HepG2 (cell line): ENCODE results near the gene DNAJC30. TPM values are rescaled to one million over a fixed set of nuclear protein-coding genes. Genes with fewer than 3 reads are reported as not detected.

Experiments
- ATAC-seq: fragments of 200-7000 bp; cut with Tn5 transposase; 3 replicates; pipeline ENCODE4 v1.9.1; 2020; ENCODE audit warnings: mild to moderate bottlenecking, moderate library complexity
- BruUV-seq: library from RNA; stranded (reverse); fragments of 400-500 nt; replicated peaks from 2 replicates; lab custom pipeline; 2021; lab: Mats Ljungman, UMichigan
- CTCF ChIA-PET: fragments of 300-600 bp; formaldehyde crosslinking; extraction: SDS; loops from one replicate; lab custom pipeline; 2021; ENCODE audit warnings: low total read pairs, inconsistent platforms, low intra/inter-chr PET ratio; lab: Yijun Ruan, JAX
- POLR2A ChIA-PET: fragments of 350-600 bp; sonication (Branson Sonifier 250); formaldehyde crosslinking; loops from one replicate; lab custom pipeline; 2020; ENCODE audit warnings: antibody characterized with exemption, inconsistent platforms; lab: Yijun Ruan, JAX
- DNase-seq: peaks from one replicate; pipeline ENCODE4 v3.0.0-alpha.2; 2015; ENCODE audit warnings: low spot score
- FAIRE-seq: peaks from 3 replicates; lab custom pipeline; 2011; peaks lifted over from hg19 to GRCh38; lab: Jason Lieb, UNC
- H2AFZ ChIP-seq: one replicate; pipeline ENCODE4 v1.6.1; 2011; ENCODE audit warnings: low read length, inconsistent platforms
- H3K27ac ChIP-seq: fragments of 300-600 bp; 3 replicates; pipeline ENCODE4 v1.8.0; 2011; ENCODE audit warnings: mixed run types, mild to moderate bottlenecking, mixed read lengths, low read length, inconsistent platforms; ENCODE audit not compliant: insufficient read depth; ENCODE audit errors: extremely low read length
- H3K27me3 ChIP-seq, 2 experiments: fragments of 200-600 bp in 1 of 2; 2 replicates in 1 of 2; 3 replicates in 1 of 2; pipeline versions ENCODE4 v1.6.0 to v1.8.0; 2011; ENCODE audit warnings: low read length in 2 of 2, mild to moderate bottlenecking in 2 of 2, moderate library complexity in 2 of 2, inconsistent platforms in 1 of 2; ENCODE audit not compliant: insufficient read depth in 2 of 2, control insufficient read depth in 1 of 2
- H3K36me3 ChIP-seq, 2 experiments: fragments of 200-600 bp in 1 of 2; replicated peaks in 1 of 2; 2 replicates in 1 of 2; 3 replicates in 1 of 2; pipeline versions ENCODE4 v1.5.1 to v1.8.0; 2011; ENCODE audit warnings: low read length in 2 of 2, inconsistent platforms in 1 of 2; ENCODE audit not compliant: insufficient read depth in 2 of 2, control insufficient read depth in 1 of 2
- H3K4me1 ChIP-seq: 2 replicates; pipeline ENCODE4 v1.5.1; 2012; ENCODE audit warnings: low read length, inconsistent platforms; ENCODE audit not compliant: insufficient read depth
- H3K4me2 ChIP-seq: 2 replicates; pipeline ENCODE4 v1.6.0; 2011; ENCODE audit warnings: low read depth, low read length, inconsistent platforms
- H3K4me3 ChIP-seq, 3 experiments: fragments of 200-600 bp in 1 of 3; sonication (generic), shearing (Covaris generic) in 1 of 3; replicated peaks in 1 of 3; 2 replicates each; pipeline ENCODE4 v1.5.1; 2011 to 2016; ENCODE audit warnings: low read length in 3 of 3, inconsistent platforms in 2 of 3, low read depth in 2 of 3, mild to moderate bottlenecking in 2 of 3, control low read depth in 1 of 3, mixed read lengths in 1 of 3; ENCODE audit not compliant: insufficient read depth in 1 of 3
- H3K79me2 ChIP-seq: one replicate; pipeline ENCODE4 v1.6.1; 2011; ENCODE audit warnings: low read length, inconsistent platforms; ENCODE audit not compliant: insufficient read depth
- H3K9ac ChIP-seq: 2 replicates; pipeline ENCODE4 v1.6.0; 2011; ENCODE audit warnings: mild to moderate bottlenecking, low read depth, low read length, inconsistent platforms; ENCODE audit not compliant: insufficient read depth
- H3K9me3 ChIP-seq: 2 replicates; pipeline ENCODE4 v1.5.1; 2012; ENCODE audit warnings: mild to moderate bottlenecking, low read length
- H4K20me1 ChIP-seq: 2 replicates; pipeline ENCODE4 v1.6.0; 2011; ENCODE audit warnings: inconsistent platforms, mild to moderate bottlenecking, low read length, moderate library complexity; ENCODE audit not compliant: insufficient read depth
- RBAK ChIP-seq: sonication (generic); formaldehyde crosslinking; IDR thresholded peaks from 2 replicates; pipeline ENCODE4 v1.5.1; 2020; ENCODE audit warnings: mild to moderate bottlenecking, missing genetic modification reagents
- SETDB1 ChIP-seq: sonication (generic); formaldehyde crosslinking; IDR thresholded peaks from 2 replicates; pipeline ENCODE4 v1.5.1; 2020; ENCODE audit warnings: missing genetic modification reagents, mild to moderate bottlenecking, borderline replicate concordance
- SNAI1 ChIP-seq: sonication (generic); formaldehyde crosslinking; IDR thresholded peaks from 2 replicates; pipeline ENCODE4 v1.5.0; 2020; ENCODE audit warnings: mild to moderate bottlenecking, missing genetic modification reagents, borderline replicate concordance
- ZNF616 ChIP-seq: sonication (generic); formaldehyde crosslinking; IDR thresholded peaks from 2 replicates; pipeline ENCODE4 v1.5.0; 2020; ENCODE audit warnings: low read depth, mild to moderate bottlenecking, missing genetic modification reagents
- WGBS: methylation state at CpG from one replicate; pipeline ENCODE4 v1.1.6; 2017; ENCODE audit warnings: low lambda C conversion rate; 5-methylcytosine and 5-hydroxymethylcytosine counted together
- in situ Hi-C: cut with HindIII; loops from 2 replicates; pipeline ENCODE4 v1.10.0; 2017; ENCODE audit warnings: low pct_unique_long_range_greater_than_20kb; ENCODE audit not compliant: extremely low pct_ligation_motif_present
- intact Hi-C: fragments of 100-400 bp; cut with micrococcal nuclease; formaldehyde crosslinking; loops from one replicate; pipeline ENCODE4 v1.10.0; 2022; ENCODE audit not compliant: unreplicated experiment
- polyA plus RNA-seq, 8 experiments: library from polyadenylated mRNA; depleted of rRNA in 3 of 8; stranded (reverse) in 7 of 8; unstranded in 1 of 8; fragments of >200 nt; fragmentation: Illumina TruSeq in 4 of 8; extraction: Trizol in 4 of 8; gene quantifications; 2 replicates each; pipeline versions ENCODE4 v1.2.1 to v1.2.3, GENCODE V29; 2011 to 2016; ENCODE audit warnings: low read depth in 4 of 8, missing spikeins in 1 of 8, mixed read lengths in 1 of 8; ENCODE audit not compliant: insufficient read depth in 1 of 8
- total RNA-seq, 5 experiments: library from RNA; depleted of rRNA; stranded (reverse); fragments of >200 nt; fragmentation: Illumina TruSeq; extraction: Trizol; gene quantifications; 2 replicates each; pipeline ENCODE4 v1.2.3, GENCODE V29; 2016; ENCODE audit warnings: low read depth in 1 of 5
- TF ChIP-seq, protein P1 (sequence below): sonication (generic); formaldehyde crosslinking; IDR thresholded peaks from 2 replicates; pipeline ENCODE4 v1.4.0; 2020; ENCODE audit warnings: missing genetic modification reagents, mild to moderate bottlenecking, borderline replicate concordance
- TF ChIP-seq, protein P2 (sequence below): sonication (generic); formaldehyde crosslinking; IDR thresholded peaks from 2 replicates; pipeline ENCODE4 v1.4.0; 2020; ENCODE audit warnings: missing genetic modification reagents, borderline replicate concordance
- TF ChIP-seq, protein P3 (sequence below): IDR thresholded peaks from 2 replicates; pipeline ENCODE4 v1.6.1; 2016; ENCODE audit warnings: low read depth, borderline replicate concordance
- TF ChIP-seq, protein P4 (sequence below): sonication (generic); formaldehyde crosslinking; conservative IDR thresholded peaks from 2 replicates; pipeline ENCODE4 v1.8.1; 2023; ENCODE audit warnings: missing genetic modification reagents

The DNAJC30 gene
- total and polyA plus RNA-seq, 2 of the 13 experiments (the other 11 are each of a cell fraction or from before 2014, with no cell fraction given) = 3.3 to 3.8 TPM

DNA sequence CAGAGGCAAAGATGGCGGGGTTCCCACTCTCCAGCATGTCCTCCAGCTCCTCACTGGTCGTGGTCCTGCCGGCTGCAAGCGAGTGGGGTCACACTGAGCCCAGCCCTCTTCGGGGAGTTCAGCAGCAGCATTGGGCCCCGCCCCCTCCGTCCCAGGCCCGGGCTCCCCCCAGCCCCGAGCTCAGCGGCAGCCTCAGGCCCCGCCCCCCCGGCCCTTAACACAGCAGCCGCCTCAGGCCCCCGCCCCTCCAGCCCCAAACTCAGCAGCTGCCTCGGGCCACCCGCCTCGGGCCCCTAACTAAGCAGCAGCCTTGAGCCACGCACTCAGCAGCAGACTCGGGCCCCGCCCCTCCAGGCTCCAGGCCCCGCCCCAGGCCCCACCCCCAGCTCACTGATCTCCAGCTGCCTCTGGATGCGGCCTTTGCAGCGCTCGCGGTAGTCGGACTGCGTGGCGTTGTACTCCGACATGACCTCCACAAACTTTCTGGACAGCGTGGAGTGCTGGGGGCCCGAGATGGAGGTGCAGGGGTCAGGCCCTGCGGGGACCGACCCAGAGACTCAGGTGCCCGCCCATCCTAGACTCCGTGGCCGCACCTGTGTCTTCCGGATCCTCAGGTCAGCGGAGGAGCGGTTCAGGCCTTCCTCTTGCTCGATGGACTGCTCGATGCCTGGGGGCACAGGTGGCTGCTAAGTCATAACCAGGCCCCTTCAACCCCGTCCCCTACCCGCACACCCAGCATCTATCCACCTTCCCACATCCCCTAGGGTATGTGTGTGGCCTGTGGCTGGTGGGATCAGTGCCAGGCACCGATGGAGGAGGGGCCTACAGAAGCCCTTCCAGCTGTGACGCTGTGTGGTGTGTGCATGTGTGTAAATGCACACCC is 20.7 kb upstream of the DNAJC30 start:
- peaks cover 5% of the 10 kb centered on the region; the same call in 1 of the 2 replicates for H4K20me1 ChIP-seq
- H3K4me2 ChIP-seq = no peak overlapping the region
- ChIA-PET POLR2A (interaction anchor here (1.4 kb wide), 1 partner anchor 12 kb away, joined by 4 read pairs; no protein-coding TSS in a partner anchor), CTCF (no interaction called here)
- no peaks in the 10 kb centered on the region for H3K9me3 ChIP-seq
- no peak for ATAC-seq
- no peaks in the 10 kb centered on the region for H3K27me3 ChIP-seq
- no peak overlapping the region for H3K4me3 ChIP-seq
- intact Hi-C loops (no loop called here), in situ Hi-C loops (no loop called here)
- H3K36me3 ChIP-seq = peaks cover 6 to 7% of the 10 kb centered on the region in 2 experiments; a peak in 4 of 5 replicates
- WGBS = 97% methylated on average over 19 of the region's 45 CpGs
- H2AFZ ChIP-seq = no peak overlapping the region
- peaks cover 14% of the 10 kb centered on the region for H3K4me1 ChIP-seq
- TF ChIP-seq SETDB1 (CRISPR knock-in tag) (no peak), SNAI1 (CRISPR knock-in tag) (no peak), ZNF616 (CRISPR knock-in tag) (no peak), RBAK (no peak)
- TF ChIP-seq, protein P1, sequence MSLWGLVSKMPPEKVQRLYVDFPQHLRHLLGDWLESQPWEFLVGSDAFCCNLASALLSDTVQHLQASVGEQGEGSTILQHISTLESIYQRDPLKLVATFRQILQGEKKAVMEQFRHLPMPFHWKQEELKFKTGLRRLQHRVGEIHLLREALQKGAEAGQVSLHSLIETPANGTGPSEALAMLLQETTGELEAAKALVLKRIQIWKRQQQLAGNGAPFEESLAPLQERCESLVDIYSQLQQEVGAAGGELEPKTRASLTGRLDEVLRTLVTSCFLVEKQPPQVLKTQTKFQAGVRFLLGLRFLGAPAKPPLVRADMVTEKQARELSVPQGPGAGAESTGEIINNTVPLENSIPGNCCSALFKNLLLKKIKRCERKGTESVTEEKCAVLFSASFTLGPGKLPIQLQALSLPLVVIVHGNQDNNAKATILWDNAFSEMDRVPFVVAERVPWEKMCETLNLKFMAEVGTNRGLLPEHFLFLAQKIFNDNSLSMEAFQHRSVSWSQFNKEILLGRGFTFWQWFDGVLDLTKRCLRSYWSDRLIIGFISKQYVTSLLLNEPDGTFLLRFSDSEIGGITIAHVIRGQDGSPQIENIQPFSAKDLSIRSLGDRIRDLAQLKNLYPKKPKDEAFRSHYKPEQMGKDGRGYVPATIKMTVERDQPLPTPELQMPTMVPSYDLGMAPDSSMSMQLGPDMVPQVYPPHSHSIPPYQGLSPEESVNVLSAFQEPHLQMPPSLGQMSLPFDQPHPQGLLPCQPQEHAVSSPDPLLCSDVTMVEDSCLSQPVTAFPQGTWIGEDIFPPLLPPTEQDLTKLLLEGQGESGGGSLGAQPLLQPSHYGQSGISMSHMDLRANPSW (CRISPR knock-in tag) = no peak
- TF ChIP-seq, protein P2, sequence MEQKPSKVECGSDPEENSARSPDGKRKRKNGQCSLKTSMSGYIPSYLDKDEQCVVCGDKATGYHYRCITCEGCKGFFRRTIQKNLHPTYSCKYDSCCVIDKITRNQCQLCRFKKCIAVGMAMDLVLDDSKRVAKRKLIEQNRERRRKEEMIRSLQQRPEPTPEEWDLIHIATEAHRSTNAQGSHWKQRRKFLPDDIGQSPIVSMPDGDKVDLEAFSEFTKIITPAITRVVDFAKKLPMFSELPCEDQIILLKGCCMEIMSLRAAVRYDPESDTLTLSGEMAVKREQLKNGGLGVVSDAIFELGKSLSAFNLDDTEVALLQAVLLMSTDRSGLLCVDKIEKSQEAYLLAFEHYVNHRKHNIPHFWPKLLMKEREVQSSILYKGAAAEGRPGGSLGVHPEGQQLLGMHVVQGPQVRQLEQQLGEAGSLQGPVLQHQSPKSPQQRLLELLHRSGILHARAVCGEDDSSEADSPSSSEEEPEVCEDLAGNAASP (CRISPR knock-in tag) = no peak
- TF ChIP-seq, protein P3, sequence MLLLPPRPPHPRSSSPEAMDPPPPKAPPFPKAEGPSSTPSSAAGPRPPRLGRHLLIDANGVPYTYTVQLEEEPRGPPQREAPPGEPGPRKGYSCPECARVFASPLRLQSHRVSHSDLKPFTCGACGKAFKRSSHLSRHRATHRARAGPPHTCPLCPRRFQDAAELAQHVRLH (CRISPR knock-in tag) = no peak
- TF ChIP-seq, protein P4, sequence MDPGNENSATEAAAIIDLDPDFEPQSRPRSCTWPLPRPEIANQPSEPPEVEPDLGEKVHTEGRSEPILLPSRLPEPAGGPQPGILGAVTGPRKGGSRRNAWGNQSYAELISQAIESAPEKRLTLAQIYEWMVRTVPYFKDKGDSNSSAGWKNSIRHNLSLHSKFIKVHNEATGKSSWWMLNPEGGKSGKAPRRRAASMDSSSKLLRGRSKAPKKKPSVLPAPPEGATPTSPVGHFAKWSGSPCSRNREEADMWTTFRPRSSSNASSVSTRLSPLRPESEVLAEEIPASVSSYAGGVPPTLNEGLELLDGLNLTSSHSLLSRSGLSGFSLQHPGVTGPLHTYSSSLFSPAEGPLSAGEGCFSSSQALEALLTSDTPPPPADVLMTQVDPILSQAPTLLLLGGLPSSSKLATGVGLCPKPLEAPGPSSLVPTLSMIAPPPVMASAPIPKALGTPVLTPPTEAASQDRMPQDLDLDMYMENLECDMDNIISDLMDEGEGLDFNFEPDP (CRISPR knock-in tag) = no peak
- TF ChIP-seq, all 625 proteins: peak for 0
- no peak for FAIRE-seq
- BruUV-seq = no TSS peak
- Histone ChIP-seq H3K27ac (no peak overlapping the region), H3K79me2 (no peaks in the 10 kb centered on the region), H3K9ac (no peak overlapping the region)
- DNase-seq = no peak
